Measurements from ENCODE around the gene TTC36. TPM values are rescaled to one million over a fixed set of nuclear protein-coding genes. Genes with fewer than 3 reads are reported as not detected.

TTC36 gene
- total RNA-seq, 2 experiments from 2014 or later = 0.23 to 0.55 TPM

DNA sequence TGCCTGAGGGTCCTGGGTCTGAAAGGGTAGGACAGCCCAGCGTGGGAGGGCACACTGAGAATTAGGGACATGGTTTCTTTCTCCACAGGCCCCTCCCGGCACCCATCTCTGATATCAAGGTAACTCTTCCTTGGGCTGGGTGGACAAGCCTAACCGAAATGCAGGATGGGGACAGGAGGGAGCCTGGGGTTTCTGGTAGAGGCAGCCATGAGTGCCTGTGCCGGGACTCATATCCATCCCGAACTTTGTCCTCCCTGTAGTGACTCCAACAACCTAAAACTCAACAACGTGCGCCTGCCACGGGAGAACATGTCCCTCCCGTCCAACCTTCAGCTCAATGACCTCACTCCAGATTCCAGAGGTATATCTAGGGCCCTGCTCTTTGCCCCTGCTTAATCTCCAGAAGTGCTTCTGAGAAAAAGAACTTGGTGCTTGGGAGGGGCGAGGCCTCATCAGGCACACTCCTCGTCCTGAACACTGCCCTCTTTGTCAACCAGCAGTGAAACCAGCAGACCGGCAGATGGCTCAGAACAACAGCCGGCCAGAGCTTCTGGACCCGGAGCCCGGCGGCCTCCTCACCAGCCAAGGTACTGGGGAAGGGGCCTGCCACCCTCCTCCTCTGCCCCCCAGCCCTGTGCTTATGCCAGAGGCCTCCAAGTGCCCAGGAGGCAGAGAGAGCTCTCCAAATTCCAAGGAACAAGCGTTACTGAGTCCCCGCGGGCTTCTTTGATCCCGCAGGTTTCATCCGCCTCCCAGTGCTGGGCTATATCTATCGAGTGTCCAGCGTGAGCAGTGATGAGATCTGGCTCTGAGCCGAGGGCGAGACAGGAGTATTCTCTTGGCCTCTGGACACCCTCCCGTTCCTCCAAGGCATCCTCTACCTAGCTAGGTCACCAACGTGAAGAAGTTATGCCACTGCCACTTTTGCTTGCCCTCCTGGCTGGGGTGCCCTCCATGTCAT is 6.8 kb downstream of the TTC36 start:
- Mint-ChIP-seq H3K36me3 (ENCODE audit: low read depth) (no peaks in the 10 kb centered on the region), H3K27ac (no peak overlapping the region), H3K4me1 (peaks cover 30% of the 10 kb centered on the region), H3K9me3 (no peaks in the 10 kb centered on the region), H3K27me3 (no peaks in the 10 kb centered on the region), H3K4me3 (no peak overlapping the region)
- no peak for DNase-seq
- ChIA-PET CTCF (interaction anchor here (1.1 kb wide), 1 partner anchor 12 kb away, joined by 3 read pairs; no protein-coding TSS in a partner anchor), POLR2A (no interaction called here)

DNA sequence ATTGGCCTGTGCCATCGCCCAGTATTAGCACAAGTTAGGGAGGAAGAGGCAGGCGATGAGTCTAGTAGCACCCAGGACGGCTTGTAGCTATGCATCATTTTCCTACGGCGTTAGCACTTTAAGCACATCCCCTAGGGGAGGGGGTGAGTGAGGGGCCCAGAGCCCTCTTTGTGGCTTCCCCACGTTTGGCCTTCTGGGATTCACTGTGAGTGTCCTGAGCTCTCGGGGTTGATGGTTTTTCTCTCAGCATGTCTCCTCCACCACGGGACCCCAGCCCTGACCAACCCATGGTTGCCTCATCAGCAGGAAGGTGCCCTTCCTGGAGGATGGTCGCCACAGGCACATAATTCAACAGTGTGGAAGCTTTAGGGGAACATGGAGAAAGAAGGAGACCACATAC is 8.0 kb downstream of the TTC36 start:
- ChIA-PET CTCF (interaction anchor here (1.1 kb wide), 1 partner anchor 11 kb away, joined by 3 read pairs; no protein-coding TSS in a partner anchor), POLR2A (no interaction called here)
- no peak for DNase-seq
- peaks cover 18% of the 10 kb centered on the region for H3K4me1 Mint-ChIP-seq
- no peak overlapping the region for H3K4me3 Mint-ChIP-seq
- H3K27me3 Mint-ChIP-seq = no peaks in the 10 kb centered on the region
- H3K9me3 Mint-ChIP-seq = no peaks in the 10 kb centered on the region
- H3K36me3 Mint-ChIP-seq (ENCODE audit: low read depth) = no peaks in the 10 kb centered on the region
- H3K27ac Mint-ChIP-seq = no peak overlapping the region

DNA sequence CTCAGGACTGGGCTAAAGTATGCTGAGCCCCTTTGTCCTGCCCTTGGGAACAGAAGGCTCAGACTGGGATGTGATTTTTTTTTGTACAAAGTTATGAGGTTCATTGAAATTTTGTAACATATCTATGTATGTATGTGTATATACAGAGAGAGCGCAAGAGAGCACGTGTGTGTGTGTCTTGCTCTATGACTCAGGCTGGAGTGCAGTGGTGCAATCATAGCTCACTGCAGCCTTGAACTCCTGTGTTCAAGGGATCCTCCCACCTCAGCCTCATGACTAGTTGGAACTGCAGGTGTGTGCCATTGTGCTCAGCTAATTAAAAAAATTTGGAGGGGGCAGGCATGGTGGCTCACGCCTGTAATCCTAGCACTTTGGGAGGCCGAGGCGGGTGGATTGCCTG is 9.5 kb downstream of the TTC36 start:
- ChIA-PET POLR2A (no interaction called here), CTCF (no interaction called here)
- Mint-ChIP-seq H3K4me3 (no peak overlapping the region), H3K27me3 (no peaks in the 10 kb centered on the region), H3K27ac (no peak overlapping the region), H3K4me1 (peaks cover 12% of the 10 kb centered on the region), H3K9me3 (no peaks in the 10 kb centered on the region), H3K36me3 (ENCODE audit: low read depth) (no peaks in the 10 kb centered on the region)
- no peak for DNase-seq

DNA sequence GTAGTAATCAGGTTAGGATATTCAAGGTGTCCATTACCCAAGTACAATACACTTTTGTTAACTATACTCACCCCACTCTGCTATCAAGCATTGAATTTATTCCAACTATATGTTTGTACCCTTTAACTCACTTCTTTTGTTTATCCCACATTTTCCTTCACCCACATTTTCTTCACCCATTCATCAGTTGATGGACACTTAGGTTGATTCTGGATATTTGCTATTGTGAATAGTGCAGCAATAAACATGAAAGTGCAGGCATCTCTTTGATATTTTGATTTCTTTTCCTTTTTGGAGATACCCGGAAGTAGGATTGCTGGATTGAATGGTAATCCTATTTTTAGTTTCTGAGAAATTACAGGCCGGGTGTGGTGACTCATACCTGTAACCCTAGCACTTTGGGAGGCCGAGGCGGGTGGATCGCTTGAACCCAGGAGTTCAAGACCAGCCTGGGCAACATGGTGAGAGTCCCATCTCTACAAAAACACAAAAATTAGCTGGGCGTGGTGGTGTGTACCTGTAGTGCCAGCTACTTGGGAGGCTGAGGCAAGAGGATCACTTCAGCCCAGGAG is 10.2 kb downstream of the TTC36 start:
- CTCF ChIA-PET = no interaction called here
- POLR2A ChIA-PET = no interaction called here
- Mint-ChIP-seq H3K4me1 (peaks cover 9% of the 10 kb centered on the region), H3K4me3 (no peak overlapping the region), H3K9me3 (no peaks in the 10 kb centered on the region), H3K36me3 (ENCODE audit: low read depth) (no peaks in the 10 kb centered on the region), H3K27ac (no peak overlapping the region), H3K27me3 (no peaks in the 10 kb centered on the region)
- no peak for DNase-seq

DNA sequence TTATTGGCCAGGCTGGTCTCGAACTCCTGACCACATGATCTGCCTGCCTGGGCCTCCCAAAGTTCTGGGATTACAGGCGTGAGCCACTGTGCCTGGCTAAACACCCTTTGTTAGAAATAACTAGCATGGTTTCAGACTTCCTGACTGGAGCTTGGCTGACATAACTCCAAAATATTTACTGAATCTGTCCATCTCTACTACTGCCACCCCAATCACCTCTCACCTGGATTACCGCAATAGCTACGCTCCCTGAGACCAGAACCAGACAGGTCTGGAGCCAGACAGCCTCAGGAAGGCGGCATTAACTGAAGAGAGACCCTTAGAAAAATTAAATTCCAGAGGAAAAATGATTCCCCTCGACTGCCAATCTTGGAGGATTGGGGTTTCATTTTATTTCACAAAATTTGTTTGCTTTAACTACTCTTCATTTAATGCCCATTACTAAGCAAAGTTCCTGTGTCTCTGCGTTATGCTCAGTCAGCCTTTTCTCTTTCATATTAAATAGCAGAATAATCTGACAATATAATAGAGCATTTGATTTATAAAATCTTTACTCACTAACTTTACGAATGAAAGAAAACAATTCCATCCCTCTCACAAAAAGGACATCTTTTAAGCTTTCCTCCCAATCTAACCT is 16.9 kb downstream of the TTC36 start:
- no peaks in the 10 kb centered on the region for H3K36me3 Mint-ChIP-seq (ENCODE audit: low read depth)
- H3K4me1 Mint-ChIP-seq = no peaks in the 10 kb centered on the region
- no peak overlapping the region for H3K4me3 Mint-ChIP-seq
- H3K27me3 Mint-ChIP-seq = no peaks in the 10 kb centered on the region
- no peak overlapping the region for H3K27ac Mint-ChIP-seq
- DNase-seq = no peak
- CTCF ChIA-PET = interaction anchor here (1.0 kb wide), 1 partner anchor 32 kb away, joined by 3 read pairs; no protein-coding TSS in a partner anchor
- POLR2A ChIA-PET = no interaction called here
- no peaks in the 10 kb centered on the region for H3K9me3 Mint-ChIP-seq

DNA sequence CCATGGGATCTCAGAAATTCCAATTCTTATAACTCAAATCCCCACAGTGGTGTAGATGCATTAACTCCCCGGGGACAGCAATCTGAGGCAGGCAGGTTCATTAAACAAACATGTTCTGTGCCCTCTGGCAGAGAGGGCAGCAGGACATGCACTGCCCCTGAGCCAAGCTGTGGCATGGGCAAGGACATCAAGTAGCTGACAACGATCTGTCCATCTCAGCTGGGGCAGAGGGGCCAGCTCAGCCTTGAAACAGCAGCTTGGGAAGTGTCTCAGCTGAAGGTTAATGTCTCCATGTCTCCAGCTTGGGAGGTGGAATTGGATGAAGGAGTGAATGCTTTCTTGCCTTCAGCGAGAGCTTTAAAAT is 17.4 kb downstream of the TTC36 start:
- no peak overlapping the region for H3K27ac Mint-ChIP-seq
- no peak overlapping the region for H3K4me3 Mint-ChIP-seq
- ChIA-PET CTCF (interaction anchor here (1.0 kb wide), 1 partner anchor 32 kb away, joined by 3 read pairs; no protein-coding TSS in a partner anchor), POLR2A (no interaction called here)
- H3K4me1 Mint-ChIP-seq = no peaks in the 10 kb centered on the region
- no peaks in the 10 kb centered on the region for H3K9me3 Mint-ChIP-seq
- no peaks in the 10 kb centered on the region for H3K36me3 Mint-ChIP-seq (ENCODE audit: low read depth)
- H3K27me3 Mint-ChIP-seq = no peaks in the 10 kb centered on the region
- no peak for DNase-seq

DNA sequence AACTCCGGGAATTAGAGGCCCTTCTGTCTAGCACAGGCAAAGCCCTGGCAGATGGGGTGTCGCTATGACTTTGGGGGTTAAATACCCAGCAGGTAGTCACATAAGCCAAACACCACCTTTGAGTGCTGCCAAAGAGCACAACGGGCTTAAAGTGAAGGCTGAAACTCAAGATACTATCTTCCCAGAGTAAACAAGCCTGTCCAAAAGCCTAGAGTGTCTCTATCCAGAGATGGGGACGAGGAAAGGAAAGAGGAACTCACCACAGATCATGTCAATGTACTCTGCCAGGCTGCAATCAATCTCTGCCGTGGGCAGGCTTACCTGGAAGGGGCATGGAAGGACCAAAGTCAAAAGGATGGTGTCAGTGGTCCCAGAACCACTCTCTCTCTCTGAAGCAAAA is 18.3 kb downstream of the TTC36 start:
- Mint-ChIP-seq H3K27ac (no peak overlapping the region), H3K4me3 (no peak overlapping the region), H3K36me3 (ENCODE audit: low read depth) (peaks cover 2% of the 10 kb centered on the region), H3K27me3 (no peaks in the 10 kb centered on the region), H3K9me3 (no peaks in the 10 kb centered on the region), H3K4me1 (no peaks in the 10 kb centered on the region)
- no peak for DNase-seq
- CTCF ChIA-PET = no interaction called here
- POLR2A ChIA-PET = no interaction called here

DNA sequence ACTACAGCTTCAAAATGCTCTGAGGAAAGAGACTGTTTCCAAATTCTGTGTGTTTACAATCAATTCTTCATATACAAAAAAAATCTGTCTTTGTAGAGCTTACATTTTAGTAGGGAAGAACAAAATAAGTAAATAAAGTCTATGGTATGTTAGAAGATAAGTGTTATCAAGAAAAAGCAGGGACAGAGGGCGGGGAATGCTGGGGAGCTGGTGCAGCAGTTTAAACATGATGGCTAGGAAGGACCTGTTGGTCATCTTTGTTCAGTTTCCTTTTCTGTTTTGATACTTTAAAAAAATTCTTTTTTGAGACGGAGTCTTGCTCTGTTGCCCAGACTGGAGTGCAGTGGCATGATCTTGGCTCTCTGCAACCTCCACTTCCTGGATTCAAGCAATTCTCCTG is 19.9 kb downstream of the TTC36 start:
- peaks cover 2% of the 10 kb centered on the region for H3K36me3 Mint-ChIP-seq (ENCODE audit: low read depth)
- H3K27me3 Mint-ChIP-seq = no peaks in the 10 kb centered on the region
- H3K9me3 Mint-ChIP-seq = no peaks in the 10 kb centered on the region
- no peak overlapping the region for H3K4me3 Mint-ChIP-seq
- DNase-seq = no peak
- no peaks in the 10 kb centered on the region for H3K4me1 Mint-ChIP-seq
- ChIA-PET POLR2A (no interaction called here), CTCF (interaction anchor here (1.2 kb wide), 1 partner anchor 12 kb away, joined by 3 read pairs; no protein-coding TSS in a partner anchor)
- no peak overlapping the region for H3K27ac Mint-ChIP-seq

DNA sequence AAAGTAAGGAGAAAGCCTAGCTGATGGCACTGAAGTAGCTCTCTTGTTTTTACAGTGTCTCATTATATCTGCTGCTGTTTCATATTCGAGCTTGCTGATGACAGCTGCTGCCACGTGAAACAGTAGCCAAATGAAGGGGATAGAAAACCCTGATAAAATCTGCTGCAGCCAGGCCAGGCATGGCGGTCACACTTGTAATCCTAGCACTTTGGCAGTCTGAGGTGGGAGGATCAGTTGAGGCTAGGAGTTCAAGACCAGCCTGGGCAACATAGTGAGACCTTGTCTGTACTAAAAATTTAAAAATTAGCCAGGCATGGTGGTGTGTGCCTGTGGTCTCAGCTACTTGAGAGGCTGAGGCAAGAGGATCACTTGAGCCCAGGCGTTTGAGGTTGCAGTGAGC is 25.1 kb downstream of the TTC36 start:
- Mint-ChIP-seq H3K27ac (no peak overlapping the region), H3K4me1 (no peaks in the 10 kb centered on the region), H3K9me3 (no peaks in the 10 kb centered on the region), H3K4me3 (no peak overlapping the region), H3K36me3 (ENCODE audit: low read depth) (peaks cover 12% of the 10 kb centered on the region), H3K27me3 (no peaks in the 10 kb centered on the region)
- POLR2A ChIA-PET = no interaction called here
- CTCF ChIA-PET = interaction anchor here (0.5 kb wide), 1 partner anchor 1071 kb away, joined by 3 read pairs; no protein-coding TSS in a partner anchor
- DNase-seq = no peak

DNA sequence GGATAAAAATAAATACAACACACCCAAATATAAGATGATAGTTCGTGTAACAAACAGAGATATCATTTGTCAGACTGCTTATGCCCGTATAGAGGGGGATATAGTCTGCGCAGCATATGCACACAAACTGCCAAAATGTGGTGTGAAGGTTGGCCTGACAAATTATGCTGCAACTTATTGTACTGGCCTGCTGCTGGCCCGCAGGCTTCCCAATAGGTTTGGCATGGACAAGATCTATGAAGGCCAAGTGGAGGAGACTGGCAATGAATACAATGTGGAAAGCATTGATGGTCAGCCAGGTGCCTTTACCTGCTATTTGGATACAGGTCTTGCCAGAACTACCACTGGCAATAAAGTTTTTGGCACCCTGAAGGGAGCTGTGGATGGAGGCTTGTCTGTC is 33.5 kb downstream of the TTC36 start:
- Mint-ChIP-seq H3K36me3 (ENCODE audit: low read depth) (no peaks in the 10 kb centered on the region), H3K4me3 (no peak overlapping the region), H3K9me3 (no peaks in the 10 kb centered on the region), H3K27me3 (no peaks in the 10 kb centered on the region), H3K4me1 (peaks cover 11% of the 10 kb centered on the region), H3K27ac (no peak overlapping the region)
- POLR2A ChIA-PET = no interaction called here
- CTCF ChIA-PET = no interaction called here
- no peak for DNase-seq

DNA sequence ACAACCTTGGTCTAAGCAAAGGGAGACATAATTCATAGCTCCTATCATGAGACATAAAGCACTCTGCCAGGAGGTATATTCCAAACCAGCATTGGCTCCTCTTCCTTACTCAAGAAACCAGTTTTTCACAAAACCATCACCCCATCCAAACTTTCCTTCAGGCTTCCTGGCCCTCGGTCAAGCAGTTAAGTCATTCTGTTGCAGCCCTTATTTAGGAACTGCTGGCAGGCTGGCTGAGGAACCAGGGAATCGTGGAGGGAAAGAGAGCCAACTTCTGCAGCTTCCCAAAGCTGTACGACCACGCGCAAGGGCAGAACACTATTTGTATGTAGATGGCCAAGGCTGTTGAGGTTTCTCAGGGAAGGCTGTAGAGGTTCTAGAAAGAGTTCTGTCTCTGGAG is 37.8 kb downstream of the TTC36 start:
- POLR2A ChIA-PET = interaction anchor here (1.2 kb wide), 1 partner anchor 34 kb away, joined by 3 read pairs; the partner anchor contains the start of gene TMEM25
- Mint-ChIP-seq H3K36me3 (ENCODE audit: low read depth) (no peaks in the 10 kb centered on the region), H3K4me1 (peaks cover 16% of the 10 kb centered on the region), H3K27ac (no peak overlapping the region), H3K27me3 (no peaks in the 10 kb centered on the region), H3K4me3 (peak overlapping the region; percentile 63), H3K9me3 (no peaks in the 10 kb centered on the region)
- no peak for DNase-seq
- CTCF ChIA-PET = interaction anchor here (0.6 kb wide), 1 partner anchor 871 kb away, joined by 3 read pairs; no protein-coding TSS in a partner anchor

DNA sequence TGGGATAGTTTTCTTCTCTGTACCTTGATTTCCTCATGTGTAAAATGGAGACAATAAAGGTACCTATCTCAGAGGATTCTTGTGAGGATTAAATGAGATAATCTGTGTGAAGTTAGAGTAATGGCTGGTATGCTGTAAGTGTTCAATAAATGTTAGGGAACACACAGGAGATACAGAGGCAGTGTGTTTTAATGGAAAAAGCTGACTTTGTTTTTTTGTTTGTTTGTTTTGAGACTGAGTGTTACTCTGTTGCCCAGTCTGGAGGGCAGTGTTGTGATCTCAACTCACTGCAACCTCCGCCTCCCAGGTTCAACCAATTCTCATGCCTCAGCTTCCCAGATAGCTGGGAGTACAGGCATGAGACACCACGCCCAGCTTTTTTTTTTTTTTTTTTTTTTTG is 42.4 kb downstream of the TTC36 start:
- H3K9me3 Mint-ChIP-seq = no peaks in the 10 kb centered on the region
- H3K27me3 Mint-ChIP-seq = no peaks in the 10 kb centered on the region
- H3K4me3 Mint-ChIP-seq = no peak overlapping the region
- peaks cover 14% of the 10 kb centered on the region for H3K36me3 Mint-ChIP-seq (ENCODE audit: low read depth)
- DNase-seq = no peak
- POLR2A ChIA-PET = no interaction called here
- no peak overlapping the region for H3K27ac Mint-ChIP-seq
- CTCF ChIA-PET = interaction anchor here (0.6 to 1.5 kb wide), 3 partner anchors 25 to 305 kb away, joined by 3 to 4 read pairs (median 4); no protein-coding TSS in a partner anchor
- peaks cover 37% of the 10 kb centered on the region for H3K4me1 Mint-ChIP-seq

DNA sequence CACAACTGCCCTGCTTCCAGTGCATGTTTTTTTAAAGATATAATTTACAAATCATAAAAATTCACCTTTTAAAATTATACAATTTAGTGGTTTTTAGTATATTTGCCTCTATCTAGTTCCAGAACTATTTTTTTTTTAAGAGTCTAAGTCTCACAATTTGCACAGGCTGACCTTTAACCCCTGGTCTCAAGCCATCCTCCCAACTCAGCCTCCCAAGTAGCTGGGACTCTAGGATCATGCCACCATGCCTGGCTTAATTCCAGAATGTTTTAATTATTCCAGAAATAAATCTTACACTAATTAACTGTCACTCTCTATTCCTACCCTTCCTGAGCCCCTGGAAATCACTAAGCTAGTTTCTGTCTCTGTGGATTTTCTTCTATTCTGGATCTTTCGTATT is 43.5 kb downstream of the TTC36 start:
- H3K4me1 Mint-ChIP-seq = peaks cover 40% of the 10 kb centered on the region
- ChIA-PET POLR2A (no interaction called here), CTCF (interaction anchor here (1.5 kb wide), 1 partner anchor 136 kb away, joined by 4 read pairs; no protein-coding TSS in a partner anchor)
- no peak overlapping the region for H3K4me3 Mint-ChIP-seq
- no peak overlapping the region for H3K27ac Mint-ChIP-seq
- no peaks in the 10 kb centered on the region for H3K27me3 Mint-ChIP-seq
- no peak for DNase-seq
- no peaks in the 10 kb centered on the region for H3K9me3 Mint-ChIP-seq
- peaks cover 22% of the 10 kb centered on the region for H3K36me3 Mint-ChIP-seq (ENCODE audit: low read depth)
